Measurements from ENCODE around the gene ANO3.

ANO3 gene

DNA sequence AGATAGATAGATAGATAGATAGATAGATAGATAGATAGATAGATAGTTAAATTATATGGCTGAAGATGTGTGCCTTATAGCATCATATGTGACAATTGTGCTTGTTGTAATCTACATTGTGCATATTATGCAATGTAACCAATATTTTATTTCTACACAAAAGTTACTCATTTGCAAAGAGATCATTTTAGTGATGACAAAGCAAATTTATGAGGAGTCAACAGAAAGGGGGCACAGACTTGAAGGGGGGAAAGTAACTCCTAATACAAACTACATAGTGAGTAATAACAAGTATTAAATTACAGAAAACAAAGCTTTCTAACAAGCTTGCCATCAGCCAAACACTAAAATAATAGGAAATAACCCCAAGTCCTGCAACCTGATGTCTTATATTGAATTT is 133.3 kb downstream of the ANO3 start:
- TF ChIP-seq, protein P1, sequence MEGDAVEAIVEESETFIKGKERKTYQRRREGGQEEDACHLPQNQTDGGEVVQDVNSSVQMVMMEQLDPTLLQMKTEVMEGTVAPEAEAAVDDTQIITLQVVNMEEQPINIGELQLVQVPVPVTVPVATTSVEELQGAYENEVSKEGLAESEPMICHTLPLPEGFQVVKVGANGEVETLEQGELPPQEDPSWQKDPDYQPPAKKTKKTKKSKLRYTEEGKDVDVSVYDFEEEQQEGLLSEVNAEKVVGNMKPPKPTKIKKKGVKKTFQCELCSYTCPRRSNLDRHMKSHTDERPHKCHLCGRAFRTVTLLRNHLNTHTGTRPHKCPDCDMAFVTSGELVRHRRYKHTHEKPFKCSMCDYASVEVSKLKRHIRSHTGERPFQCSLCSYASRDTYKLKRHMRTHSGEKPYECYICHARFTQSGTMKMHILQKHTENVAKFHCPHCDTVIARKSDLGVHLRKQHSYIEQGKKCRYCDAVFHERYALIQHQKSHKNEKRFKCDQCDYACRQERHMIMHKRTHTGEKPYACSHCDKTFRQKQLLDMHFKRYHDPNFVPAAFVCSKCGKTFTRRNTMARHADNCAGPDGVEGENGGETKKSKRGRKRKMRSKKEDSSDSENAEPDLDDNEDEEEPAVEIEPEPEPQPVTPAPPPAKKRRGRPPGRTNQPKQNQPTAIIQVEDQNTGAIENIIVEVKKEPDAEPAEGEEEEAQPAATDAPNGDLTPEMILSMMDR (IDR thresholded peaks at IDR 0.05; ENCODE audit: borderline replicate concordance, insufficient read depth, low read depth, low read length) = no peak
- H3K4me3 ChIP-seq (ENCODE audit: low read depth, low read length) = no peak overlapping the region

DNA sequence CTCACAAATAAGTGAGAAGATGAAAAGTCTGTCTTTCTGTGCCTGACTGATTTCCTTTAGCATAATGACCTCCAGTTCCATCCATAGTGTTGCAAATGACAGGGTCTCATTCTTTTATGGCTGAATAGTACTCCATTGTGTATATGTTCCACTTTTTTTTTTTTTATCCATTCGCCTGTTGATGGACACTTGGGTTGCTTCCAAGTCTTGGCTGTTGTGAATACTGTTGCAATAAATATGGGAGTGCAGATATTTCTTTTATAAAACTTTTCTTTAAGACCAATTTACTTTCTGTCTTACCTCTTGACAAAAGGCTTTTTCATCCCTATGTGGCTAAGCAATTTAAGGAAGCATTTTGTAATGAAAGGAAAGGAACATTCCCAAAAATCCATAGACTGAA is 135.6 kb downstream of the ANO3 start:
- TF ChIP-seq, protein P1 (IDR thresholded peaks at IDR 0.05; ENCODE audit: borderline replicate concordance, insufficient read depth, low read depth, low read length) = no peak

DNA sequence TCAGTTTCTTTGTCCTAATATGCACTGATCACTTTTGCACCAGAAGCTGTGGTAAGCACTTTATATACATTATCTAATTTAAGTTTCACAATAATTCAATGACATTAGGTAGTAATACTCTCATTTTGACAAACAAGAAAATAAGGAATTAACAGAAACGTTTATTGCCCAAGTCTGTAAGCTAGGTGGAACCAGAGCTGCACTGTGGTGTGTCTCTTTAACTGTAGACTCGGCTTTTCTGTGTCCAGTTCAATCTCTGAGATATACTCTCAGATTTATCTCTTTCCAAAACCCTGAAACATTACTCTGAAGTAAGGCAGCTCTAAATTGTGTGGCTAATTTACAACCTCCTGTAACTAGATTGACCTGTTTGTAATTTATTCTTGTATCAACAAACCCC is 139.1 kb downstream of the ANO3 start:
- TF ChIP-seq, protein P1 (IDR thresholded peaks at IDR 0.05; ENCODE audit: borderline replicate concordance, insufficient read depth, low read depth, low read length) = no peak
- no peak overlapping the region for H3K4me3 ChIP-seq (ENCODE audit: low read depth, low read length)

More for the DNA sequence above, 135.6 kb downstream of the ANO3 start:
- no peak overlapping the region for H3K4me3 ChIP-seq (ENCODE audit: low read depth, low read length)

DNA sequence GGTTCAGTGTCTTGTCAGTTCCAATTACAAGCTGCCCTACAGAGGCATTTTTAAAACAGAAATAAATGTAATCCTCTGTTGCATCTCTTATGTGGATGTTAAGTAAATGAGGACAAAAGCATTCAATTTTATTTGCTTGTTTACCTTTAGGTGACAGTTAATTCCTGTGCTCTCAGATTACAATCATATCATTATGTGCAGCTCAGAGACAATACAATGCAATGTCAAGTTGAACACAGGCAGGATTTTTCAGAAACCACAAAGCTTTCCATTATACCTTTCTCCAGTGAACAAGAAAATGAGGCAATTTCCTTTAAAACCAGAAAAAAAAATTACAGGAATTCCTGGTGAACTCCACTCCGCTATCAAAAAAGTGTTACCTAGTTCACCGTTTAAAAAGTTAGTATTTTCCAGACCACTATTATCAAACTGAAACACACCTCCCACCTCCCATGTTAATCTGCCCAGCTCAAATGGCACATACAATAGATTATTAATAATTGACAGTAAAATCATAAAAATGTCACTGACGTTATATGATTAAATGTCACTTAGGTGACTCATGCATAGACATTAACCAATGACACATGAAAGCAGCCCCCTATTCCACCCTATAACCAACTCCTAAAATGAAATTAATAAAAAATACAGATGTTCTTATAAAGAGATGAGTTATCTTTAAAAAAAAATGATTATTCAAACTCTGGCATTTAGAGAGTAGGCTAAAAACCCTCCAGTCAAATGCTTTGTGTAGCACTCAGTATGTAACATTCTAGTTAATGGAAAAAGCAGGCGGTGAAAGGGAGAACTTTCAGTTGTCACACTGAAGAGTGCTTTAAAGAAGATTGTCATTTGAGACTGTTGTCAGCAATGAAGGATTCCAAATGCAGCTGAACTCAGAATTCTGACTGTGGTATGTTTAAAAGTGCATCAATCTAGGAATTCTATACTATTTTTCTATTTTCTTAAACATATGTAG is 141.6 kb downstream of the ANO3 start:
- H3K4me3 ChIP-seq (ENCODE audit: low read depth, low read length) = no peak overlapping the region
- TF ChIP-seq, protein P1 (IDR thresholded peaks at IDR 0.05; ENCODE audit: borderline replicate concordance, insufficient read depth, low read depth, low read length) = no peak

DNA sequence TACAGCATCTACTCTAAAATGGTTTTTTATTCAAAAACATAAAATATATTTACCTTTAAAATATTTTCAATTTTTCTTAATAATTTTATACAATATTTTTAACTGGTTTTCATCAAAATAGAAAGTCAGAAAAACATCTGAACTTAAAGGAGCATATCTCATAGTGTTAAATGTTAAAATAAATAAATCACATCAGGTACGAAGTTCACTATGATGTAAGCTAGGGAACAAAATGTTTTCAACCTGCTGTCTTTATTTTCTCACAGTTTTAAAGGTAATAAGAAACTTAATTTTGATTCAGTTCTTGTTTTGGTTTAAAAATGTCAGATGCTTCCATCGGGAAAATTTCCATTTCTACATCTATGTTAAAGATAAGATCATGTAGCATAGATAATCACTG is 142.5 kb downstream of the ANO3 start:
- H3K4me3 ChIP-seq (ENCODE audit: low read depth, low read length) = no peak overlapping the region
- TF ChIP-seq, protein P1 (IDR thresholded peaks at IDR 0.05; ENCODE audit: borderline replicate concordance, insufficient read depth, low read depth, low read length) = no peak

DNA sequence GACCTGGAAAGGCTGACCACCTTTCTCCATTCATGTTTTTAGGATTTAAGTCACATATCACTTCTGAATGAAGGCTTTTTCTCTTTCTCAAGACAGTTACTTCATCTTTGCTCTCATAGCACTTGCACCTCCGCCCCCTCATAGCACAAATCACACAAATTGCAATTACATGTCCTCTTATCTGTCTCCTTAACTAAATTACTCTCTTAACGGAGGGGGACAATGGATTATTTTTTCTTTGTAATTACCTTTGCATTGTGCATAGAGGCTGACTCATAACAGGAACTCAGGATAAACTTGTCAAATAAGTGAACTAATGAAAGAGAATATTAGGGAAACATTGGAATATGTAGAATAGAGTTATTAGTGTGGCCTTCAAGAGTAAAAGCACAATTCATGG is 145.5 kb downstream of the ANO3 start:
- TF ChIP-seq, protein P1 (IDR thresholded peaks at IDR 0.05; ENCODE audit: borderline replicate concordance, insufficient read depth, low read depth, low read length) = no peak
- H3K4me3 ChIP-seq (ENCODE audit: low read depth, low read length) = no peak overlapping the region

DNA sequence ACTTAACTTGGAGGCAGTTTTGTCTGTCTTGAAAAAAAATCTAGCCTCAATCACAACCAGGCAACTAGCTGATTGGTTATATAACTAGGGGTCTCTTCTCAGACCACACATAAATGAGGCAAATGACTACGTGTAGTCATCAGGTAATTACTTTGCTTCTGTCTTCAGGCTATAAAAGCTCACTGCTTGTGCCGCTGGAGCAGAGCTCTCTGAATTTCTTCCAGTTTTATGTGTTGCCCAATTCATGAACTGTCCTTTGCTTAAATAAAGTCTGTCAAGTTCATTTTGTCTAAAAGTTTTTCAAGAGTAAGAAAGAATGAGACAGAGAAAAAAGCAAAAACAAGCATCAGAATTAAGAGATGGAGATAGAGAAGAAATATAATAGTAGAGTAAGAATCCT is 146.8 kb downstream of the ANO3 start:
- TF ChIP-seq, protein P1 (IDR thresholded peaks at IDR 0.05; ENCODE audit: borderline replicate concordance, insufficient read depth, low read depth, low read length) = no peak
- H3K4me3 ChIP-seq (ENCODE audit: low read depth, low read length) = no peak overlapping the region
